ENCODE data around the gene PARD6B.

DNA sequence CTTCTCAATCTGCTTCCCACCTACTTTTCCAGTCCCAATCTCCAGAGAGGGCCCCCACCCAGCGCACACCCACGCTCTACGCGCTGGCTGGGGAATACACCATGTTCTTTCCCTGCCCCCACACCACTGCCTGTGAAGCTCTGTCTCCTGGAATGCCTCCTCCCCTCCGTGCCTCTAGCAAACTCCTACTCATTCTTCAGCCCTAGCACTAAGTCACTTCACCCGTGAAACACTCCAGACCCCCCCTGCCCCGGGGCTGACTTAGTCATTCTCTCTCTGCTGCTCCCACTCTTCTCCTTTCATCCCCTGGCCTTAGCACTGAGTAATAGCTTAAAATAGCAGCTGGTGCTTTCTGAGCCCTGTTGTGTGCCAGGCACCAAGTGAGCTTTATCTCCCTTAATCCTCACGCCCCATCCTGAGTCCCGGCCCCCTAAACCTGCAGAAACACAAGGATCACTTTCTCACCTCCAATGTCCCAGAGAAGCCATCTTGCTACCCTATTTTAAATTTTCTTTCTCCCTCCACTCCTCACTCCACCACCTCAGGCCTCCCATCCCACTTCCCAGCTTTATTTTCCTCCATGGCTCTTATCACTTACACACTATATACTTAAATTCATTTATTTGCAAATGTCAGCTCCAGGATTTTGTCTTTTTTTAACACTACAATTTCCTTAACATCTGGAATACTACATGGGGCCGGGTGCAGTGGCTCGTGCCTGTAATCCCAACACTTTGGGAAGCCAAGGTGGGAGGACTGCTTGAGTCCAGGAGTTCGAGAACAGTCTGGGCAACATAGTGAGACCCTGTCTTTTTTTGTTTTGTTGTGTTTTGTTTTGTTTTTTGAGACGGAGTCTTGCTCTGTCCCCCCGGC is 6.3 kb upstream of the PARD6B start:
- TF ChIP-seq, protein P1, sequence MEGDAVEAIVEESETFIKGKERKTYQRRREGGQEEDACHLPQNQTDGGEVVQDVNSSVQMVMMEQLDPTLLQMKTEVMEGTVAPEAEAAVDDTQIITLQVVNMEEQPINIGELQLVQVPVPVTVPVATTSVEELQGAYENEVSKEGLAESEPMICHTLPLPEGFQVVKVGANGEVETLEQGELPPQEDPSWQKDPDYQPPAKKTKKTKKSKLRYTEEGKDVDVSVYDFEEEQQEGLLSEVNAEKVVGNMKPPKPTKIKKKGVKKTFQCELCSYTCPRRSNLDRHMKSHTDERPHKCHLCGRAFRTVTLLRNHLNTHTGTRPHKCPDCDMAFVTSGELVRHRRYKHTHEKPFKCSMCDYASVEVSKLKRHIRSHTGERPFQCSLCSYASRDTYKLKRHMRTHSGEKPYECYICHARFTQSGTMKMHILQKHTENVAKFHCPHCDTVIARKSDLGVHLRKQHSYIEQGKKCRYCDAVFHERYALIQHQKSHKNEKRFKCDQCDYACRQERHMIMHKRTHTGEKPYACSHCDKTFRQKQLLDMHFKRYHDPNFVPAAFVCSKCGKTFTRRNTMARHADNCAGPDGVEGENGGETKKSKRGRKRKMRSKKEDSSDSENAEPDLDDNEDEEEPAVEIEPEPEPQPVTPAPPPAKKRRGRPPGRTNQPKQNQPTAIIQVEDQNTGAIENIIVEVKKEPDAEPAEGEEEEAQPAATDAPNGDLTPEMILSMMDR (IDR thresholded peaks at IDR 0.05; ENCODE audit: borderline replicate concordance, extremely low read depth, low read length, poor library complexity, severe bottlenecking), result no peak
- TF ChIP-seq EZH2 (IDR thresholded peaks at IDR 0.05; ENCODE audit: borderline replicate concordance, low read depth, low read length, severe bottlenecking), result no peak
